Measurements from ENCODE around the gene KCNMA1.
A peak's percentile ranks its signal among the peaks of the same experiment; 100 is the strongest.

The KCNMA1 gene

GRCh38 chr10:77431980-77432797 is 205.4 kb downstream of the KCNMA1 start:
- FAIRE-seq (no peak), DNase-seq (ENCODE audit: insufficient read length, low spot score) (no peak)
- no peak for TF ChIP-seq CTCF (IDR thresholded peaks at IDR 0.05; ENCODE audit: insufficient read depth, missing control alignments)

GRCh38 chr10:77431209-77431611 is 206.4 kb downstream of the KCNMA1 start:
- no peak for DNase-seq (ENCODE audit: insufficient read length, low spot score)
- peak; percentile 12 for TF ChIP-seq CTCF (IDR thresholded peaks at IDR 0.05; ENCODE audit: insufficient read depth, missing control alignments)
- FAIRE-seq, result no peak

- FAIRE-seq (no peak), DNase-seq (ENCODE audit: insufficient read length, low spot score) (no peak)
- TF ChIP-seq CTCF (IDR thresholded peaks at IDR 0.05; ENCODE audit: insufficient read depth, missing control alignments), result peak; percentile 8
Measured at GRCh38 chr10:77430530-77430929, 207.1 kb downstream of the KCNMA1 start.

GRCh38 chr10:77428691-77429395 is 208.8 kb downstream of the KCNMA1 start:
- FAIRE-seq (no peak), DNase-seq (ENCODE audit: insufficient read length, low spot score) (no peak)
- peak; percentile 38 for TF ChIP-seq CTCF (IDR thresholded peaks at IDR 0.05; ENCODE audit: insufficient read depth, missing control alignments)

GRCh38 chr10:77424257-77424656 is 213.4 kb downstream of the KCNMA1 start:
- DNase-seq (ENCODE audit: insufficient read length, low spot score) (no peak), FAIRE-seq (no peak)
- TF ChIP-seq CTCF (IDR thresholded peaks at IDR 0.05; ENCODE audit: insufficient read depth, missing control alignments), result no peak

GRCh38 chr10:77422491-77423338 is 214.9 kb downstream of the KCNMA1 start:
- no peak for TF ChIP-seq CTCF (IDR thresholded peaks at IDR 0.05; ENCODE audit: insufficient read depth, missing control alignments)
- DNase-seq (ENCODE audit: insufficient read length, low spot score), result no peak
- FAIRE-seq, result no peak

Measured in D721Med (cell line).